ENCODE data around the gene ROPN1L.

DNA sequence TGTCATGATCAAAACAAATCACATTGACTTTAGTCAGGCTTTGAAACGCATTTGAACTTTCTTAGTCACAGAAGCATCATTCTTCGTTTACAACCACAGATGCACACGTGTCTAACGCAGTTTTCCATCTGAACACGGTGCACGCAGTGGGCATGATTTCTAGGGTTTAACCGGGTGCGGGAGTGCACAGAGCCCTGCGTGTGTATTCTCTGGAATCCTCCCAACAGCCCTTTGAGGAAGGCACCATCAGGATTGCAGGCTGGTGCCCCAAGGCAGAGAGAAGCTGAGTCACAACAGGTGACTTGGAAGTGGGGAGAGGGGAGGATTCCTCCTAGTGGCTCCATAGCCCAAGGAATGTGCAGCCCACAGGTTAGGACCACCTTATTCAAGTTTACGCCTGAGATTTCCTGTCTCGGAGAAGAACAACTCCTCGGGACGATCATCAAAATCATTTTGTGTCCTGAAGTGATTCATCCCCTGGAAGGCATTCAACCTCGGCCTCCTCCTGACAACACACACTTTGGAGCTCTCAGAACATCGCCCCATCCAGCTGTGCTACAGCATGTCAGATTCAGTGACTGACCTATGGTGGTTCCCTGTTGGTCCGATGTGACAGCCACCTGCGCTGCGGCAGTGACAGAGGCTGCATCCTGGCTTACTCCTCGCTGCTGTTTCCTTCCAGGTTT, 13.1 kb downstream of the ROPN1L start:
- TF ChIP-seq, protein P1, sequence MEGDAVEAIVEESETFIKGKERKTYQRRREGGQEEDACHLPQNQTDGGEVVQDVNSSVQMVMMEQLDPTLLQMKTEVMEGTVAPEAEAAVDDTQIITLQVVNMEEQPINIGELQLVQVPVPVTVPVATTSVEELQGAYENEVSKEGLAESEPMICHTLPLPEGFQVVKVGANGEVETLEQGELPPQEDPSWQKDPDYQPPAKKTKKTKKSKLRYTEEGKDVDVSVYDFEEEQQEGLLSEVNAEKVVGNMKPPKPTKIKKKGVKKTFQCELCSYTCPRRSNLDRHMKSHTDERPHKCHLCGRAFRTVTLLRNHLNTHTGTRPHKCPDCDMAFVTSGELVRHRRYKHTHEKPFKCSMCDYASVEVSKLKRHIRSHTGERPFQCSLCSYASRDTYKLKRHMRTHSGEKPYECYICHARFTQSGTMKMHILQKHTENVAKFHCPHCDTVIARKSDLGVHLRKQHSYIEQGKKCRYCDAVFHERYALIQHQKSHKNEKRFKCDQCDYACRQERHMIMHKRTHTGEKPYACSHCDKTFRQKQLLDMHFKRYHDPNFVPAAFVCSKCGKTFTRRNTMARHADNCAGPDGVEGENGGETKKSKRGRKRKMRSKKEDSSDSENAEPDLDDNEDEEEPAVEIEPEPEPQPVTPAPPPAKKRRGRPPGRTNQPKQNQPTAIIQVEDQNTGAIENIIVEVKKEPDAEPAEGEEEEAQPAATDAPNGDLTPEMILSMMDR (IDR thresholded peaks at IDR 0.05): no peak
- TF ChIP-seq POLR2A (IDR thresholded peaks at IDR 0.05): no peak

Data from lower leg skin (tissue), 3 donors.